HepG2 (cell line): ENCODE data around the gene SAP25. TPM values are rescaled to one million over a fixed set of nuclear protein-coding genes. Genes with fewer than 3 reads are reported as not detected.

ENCODE experiments used
- ATAC-seq: fragments of 200-7000 bp; cut with Tn5 transposase; 3 replicates; pipeline ENCODE4 v1.9.1; 2020; ENCODE audit warnings: mild to moderate bottlenecking, moderate library complexity
- BruUV-seq: library from RNA; stranded (reverse); fragments of 400-500 nt; replicated peaks from 2 replicates; lab custom pipeline; 2021; lab: Mats Ljungman, UMichigan
- CTCF ChIA-PET: fragments of 300-600 bp; formaldehyde crosslinking; extraction: SDS; loops from one replicate; lab custom pipeline; 2021; ENCODE audit warnings: low total read pairs, inconsistent platforms, low intra/inter-chr PET ratio; lab: Yijun Ruan, JAX
- POLR2A ChIA-PET: fragments of 350-600 bp; sonication (Branson Sonifier 250); formaldehyde crosslinking; loops from one replicate; lab custom pipeline; 2020; ENCODE audit warnings: antibody characterized with exemption, inconsistent platforms; lab: Yijun Ruan, JAX
- DNase-seq: peaks from one replicate; pipeline ENCODE4 v3.0.0-alpha.2; 2015; ENCODE audit warnings: low spot score
- FAIRE-seq: peaks from 3 replicates; lab custom pipeline; 2011; peaks lifted over from hg19 to GRCh38; lab: Jason Lieb, UNC
- H2AFZ ChIP-seq: one replicate; pipeline ENCODE4 v1.6.1; 2011; ENCODE audit warnings: low read length, inconsistent platforms
- H3K27ac ChIP-seq: fragments of 300-600 bp; 3 replicates; pipeline ENCODE4 v1.8.0; 2011; ENCODE audit warnings: mixed run types, mild to moderate bottlenecking, mixed read lengths, low read length, inconsistent platforms; ENCODE audit not compliant: insufficient read depth; ENCODE audit errors: extremely low read length
- H3K27me3 ChIP-seq, 2 experiments: fragments of 200-600 bp in 1 of 2; 2 replicates in 1 of 2; 3 replicates in 1 of 2; pipeline versions ENCODE4 v1.6.0 to v1.8.0; 2011; ENCODE audit warnings: low read length in 2 of 2, mild to moderate bottlenecking in 2 of 2, moderate library complexity in 2 of 2, inconsistent platforms in 1 of 2; ENCODE audit not compliant: insufficient read depth in 2 of 2, control insufficient read depth in 1 of 2
- H3K36me3 ChIP-seq, 2 experiments: fragments of 200-600 bp in 1 of 2; replicated peaks in 1 of 2; 2 replicates in 1 of 2; 3 replicates in 1 of 2; pipeline versions ENCODE4 v1.5.1 to v1.8.0; 2011; ENCODE audit warnings: low read length in 2 of 2, inconsistent platforms in 1 of 2; ENCODE audit not compliant: insufficient read depth in 2 of 2, control insufficient read depth in 1 of 2
- H3K4me1 ChIP-seq: 2 replicates; pipeline ENCODE4 v1.5.1; 2012; ENCODE audit warnings: low read length, inconsistent platforms; ENCODE audit not compliant: insufficient read depth
- H3K4me2 ChIP-seq: 2 replicates; pipeline ENCODE4 v1.6.0; 2011; ENCODE audit warnings: low read depth, low read length, inconsistent platforms
- H3K4me3 ChIP-seq, 3 experiments: fragments of 200-600 bp in 1 of 3; sonication (generic), shearing (Covaris generic) in 1 of 3; replicated peaks in 1 of 3; 2 replicates each; pipeline ENCODE4 v1.5.1; 2011 to 2016; ENCODE audit warnings: low read length in 3 of 3, inconsistent platforms in 2 of 3, low read depth in 2 of 3, mild to moderate bottlenecking in 2 of 3, control low read depth in 1 of 3, mixed read lengths in 1 of 3; ENCODE audit not compliant: insufficient read depth in 1 of 3
- H3K79me2 ChIP-seq: one replicate; pipeline ENCODE4 v1.6.1; 2011; ENCODE audit warnings: low read length, inconsistent platforms; ENCODE audit not compliant: insufficient read depth
- H3K9ac ChIP-seq: 2 replicates; pipeline ENCODE4 v1.6.0; 2011; ENCODE audit warnings: mild to moderate bottlenecking, low read depth, low read length, inconsistent platforms; ENCODE audit not compliant: insufficient read depth
- H3K9me3 ChIP-seq: 2 replicates; pipeline ENCODE4 v1.5.1; 2012; ENCODE audit warnings: mild to moderate bottlenecking, low read length
- H4K20me1 ChIP-seq: 2 replicates; pipeline ENCODE4 v1.6.0; 2011; ENCODE audit warnings: inconsistent platforms, mild to moderate bottlenecking, low read length, moderate library complexity; ENCODE audit not compliant: insufficient read depth
- CSRNP1 ChIP-seq: sonication (generic); formaldehyde crosslinking; IDR thresholded peaks from 2 replicates; pipeline ENCODE4 v1.8.1; 2023; ENCODE audit warnings: mild to moderate bottlenecking, missing genetic modification reagents
- FOXK1 ChIP-seq: sonication (generic); formaldehyde crosslinking; IDR thresholded peaks from 2 replicates; pipeline ENCODE4 v1.4.0; 2020; ENCODE audit warnings: low read depth, missing genetic modification reagents, borderline replicate concordance
- FOXP1 ChIP-seq, 2 experiments: fragments of 450-650 bp in 1 of 2; IDR thresholded peaks; 2 replicates each; pipeline ENCODE4 v1.6.1; 2017 to 2018; ENCODE audit warnings: antibody characterized with exemption in 1 of 2
- HNRNPUL1 ChIP-seq: fragments of 200-400 bp; formaldehyde crosslinking; IDR thresholded peaks from 2 replicates; pipeline ENCODE4 v1.6.1; 2017; ENCODE audit warnings: low read depth, mild to moderate bottlenecking, low read length, moderate library complexity
- KAT7 ChIP-seq: IDR thresholded peaks from 2 replicates; pipeline ENCODE4 v1.6.1; 2018; ENCODE audit warnings: borderline replicate concordance, missing compliant biosample characterization
- KDM6A ChIP-seq: IDR thresholded peaks from 2 replicates; pipeline ENCODE4 v1.6.1; 2016; ENCODE audit warnings: low read depth
- ZFP1 ChIP-seq: IDR thresholded peaks from 2 replicates; pipeline ENCODE4 v1.6.1; 2016
- ZNF557 ChIP-seq: sonication (generic); formaldehyde crosslinking; IDR thresholded peaks from 2 replicates; pipeline ENCODE4 v1.4.0; 2020; ENCODE audit warnings: missing genetic modification reagents
- ZNF558 ChIP-seq: sonication (generic); formaldehyde crosslinking; IDR thresholded peaks from 2 replicates; pipeline ENCODE4 v1.9.0; 2022; ENCODE audit warnings: mild to moderate bottlenecking, missing genetic modification reagents, borderline replicate concordance
- WGBS: methylation state at CpG from one replicate; pipeline ENCODE4 v1.1.6; 2017; ENCODE audit warnings: low lambda C conversion rate; 5-methylcytosine and 5-hydroxymethylcytosine counted together
- in situ Hi-C: cut with HindIII; loops from 2 replicates; pipeline ENCODE4 v1.10.0; 2017; ENCODE audit warnings: low pct_unique_long_range_greater_than_20kb; ENCODE audit not compliant: extremely low pct_ligation_motif_present
- intact Hi-C: fragments of 100-400 bp; cut with micrococcal nuclease; formaldehyde crosslinking; loops from one replicate; pipeline ENCODE4 v1.10.0; 2022; ENCODE audit not compliant: unreplicated experiment
- polyA plus RNA-seq, 8 experiments: library from polyadenylated mRNA; depleted of rRNA in 3 of 8; stranded (reverse) in 7 of 8; unstranded in 1 of 8; fragments of >200 nt; fragmentation: Illumina TruSeq in 4 of 8; extraction: Trizol in 4 of 8; gene quantifications; 2 replicates each; pipeline versions ENCODE4 v1.2.1 to v1.2.3, GENCODE V29; 2011 to 2016; ENCODE audit warnings: low read depth in 4 of 8, missing spikeins in 1 of 8, mixed read lengths in 1 of 8; ENCODE audit not compliant: insufficient read depth in 1 of 8
- total RNA-seq, 5 experiments: library from RNA; depleted of rRNA; stranded (reverse); fragments of >200 nt; fragmentation: Illumina TruSeq; extraction: Trizol; gene quantifications; 2 replicates each; pipeline ENCODE4 v1.2.3, GENCODE V29; 2016; ENCODE audit warnings: low read depth in 1 of 5
- TF ChIP-seq, protein P1 (sequence below): sonication (generic); formaldehyde crosslinking; IDR thresholded peaks from 2 replicates; pipeline ENCODE4 v1.5.0; 2020; ENCODE audit warnings: mild to moderate bottlenecking, missing genetic modification reagents, borderline replicate concordance
- TF ChIP-seq, protein P2 (sequence below): sonication (generic); formaldehyde crosslinking; IDR thresholded peaks from 2 replicates; pipeline ENCODE4 v1.4.0; 2020; ENCODE audit warnings: missing genetic modification reagents, borderline replicate concordance

The SAP25 gene
- total and polyA plus RNA-seq, 2 of the 13 experiments (the other 11 are each of a cell fraction or from before 2014, with no cell fraction given) = 0.15 to 0.20 TPM

- 0 out of 2 replicates have a peak, but pooled peaks have one; percentile 24 for TF ChIP-seq CSRNP1
- TF ChIP-seq FOXK1 (CRISPR knock-in tag) = 0 out of 2 replicates have a peak, but pooled peaks have one; percentile 24
- TF ChIP-seq, protein P1, sequence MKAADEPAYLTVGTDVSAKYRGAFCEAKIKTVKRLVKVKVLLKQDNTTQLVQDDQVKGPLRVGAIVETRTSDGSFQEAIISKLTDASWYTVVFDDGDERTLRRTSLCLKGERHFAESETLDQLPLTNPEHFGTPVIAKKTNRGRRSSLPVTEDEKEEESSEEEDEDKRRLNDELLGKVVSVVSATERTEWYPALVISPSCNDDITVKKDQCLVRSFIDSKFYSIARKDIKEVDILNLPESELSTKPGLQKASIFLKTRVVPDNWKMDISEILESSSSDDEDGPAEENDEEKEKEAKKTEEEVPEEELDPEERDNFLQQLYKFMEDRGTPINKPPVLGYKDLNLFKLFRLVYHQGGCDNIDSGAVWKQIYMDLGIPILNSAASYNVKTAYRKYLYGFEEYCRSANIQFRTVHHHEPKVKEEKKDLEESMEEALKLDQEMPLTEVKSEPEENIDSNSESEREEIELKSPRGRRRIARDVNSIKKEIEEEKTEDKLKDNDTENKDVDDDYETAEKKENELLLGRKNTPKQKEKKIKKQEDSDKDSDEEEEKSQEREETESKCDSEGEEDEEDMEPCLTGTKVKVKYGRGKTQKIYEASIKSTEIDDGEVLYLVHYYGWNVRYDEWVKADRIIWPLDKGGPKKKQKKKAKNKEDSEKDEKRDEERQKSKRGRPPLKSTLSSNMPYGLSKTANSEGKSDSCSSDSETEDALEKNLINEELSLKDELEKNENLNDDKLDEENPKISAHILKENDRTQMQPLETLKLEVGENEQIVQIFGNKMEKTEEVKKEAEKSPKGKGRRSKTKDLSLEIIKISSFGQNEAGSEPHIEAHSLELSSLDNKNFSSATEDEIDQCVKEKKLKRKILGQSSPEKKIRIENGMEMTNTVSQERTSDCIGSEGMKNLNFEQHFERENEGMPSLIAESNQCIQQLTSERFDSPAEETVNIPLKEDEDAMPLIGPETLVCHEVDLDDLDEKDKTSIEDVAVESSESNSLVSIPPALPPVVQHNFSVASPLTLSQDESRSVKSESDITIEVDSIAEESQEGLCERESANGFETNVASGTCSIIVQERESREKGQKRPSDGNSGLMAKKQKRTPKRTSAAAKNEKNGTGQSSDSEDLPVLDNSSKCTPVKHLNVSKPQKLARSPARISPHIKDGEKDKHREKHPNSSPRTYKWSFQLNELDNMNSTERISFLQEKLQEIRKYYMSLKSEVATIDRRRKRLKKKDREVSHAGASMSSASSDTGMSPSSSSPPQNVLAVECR (CRISPR knock-in tag) = peak; percentile 42; the same call in 1 of the 2 replicates
- TF ChIP-seq, all 625 proteins: peak for 20; not testable (repeated sequence) for 605
Observed at GRCh38 chr7:100541309-100541708, 32.4 kb downstream of the SAP25 start (continued).

- Histone ChIP-seq H3K4me2 (peak overlapping the region; percentile 86), H3K36me3 (no peaks in the 10 kb centered on the region; a peak in 2 of 5 replicates), H3K9me3 (no peaks in the 10 kb centered on the region), H3K79me2 (peaks cover 51% of the 10 kb centered on the region), H3K4me1 (peaks cover 55% of the 10 kb centered on the region), H3K9ac (peak overlapping the region; percentile 94), H4K20me1 (no peaks in the 10 kb centered on the region), H2AFZ (no peak overlapping the region), H3K27ac (peak overlapping the region; percentile 96), H3K27me3 (no peaks in the 10 kb centered on the region; a peak in 1 of 5 replicates), H3K4me3 (peak overlapping the region; percentile 93 to 98 (median 96))
- ATAC-seq (peak; percentile 55), FAIRE-seq (peak; percentile 92), DNase-seq (peak; percentile 98)
- ChIA-PET CTCF (no interaction called here), POLR2A (interaction anchor here (0.5 to 2.4 kb wide), 10 partner anchors 8 to 112 kb away, joined by 3 to 19 read pairs (median 4); partner anchors contain the start of genes FBXO24, LRCH4 and ZCWPW1)
- TSS peak; percentile 43 for BruUV-seq
- in situ Hi-C loops (no loop called here), intact Hi-C loops (loop anchor here (2.0 kb wide), 1 partner anchor 19 kb away; no protein-coding TSS in a partner anchor)
- WGBS = under 1% methylated on average over 6 of the region's 6 CpGs
- TF ChIP-seq ZNF558 (CRISPR knock-in tag) = no peak
- TF ChIP-seq ZNF557 (CRISPR knock-in tag) = no peak
- peak; percentile 61 for TF ChIP-seq KDM6A
- no peak for TF ChIP-seq FOXP1 (IDR thresholded peaks at IDR 0.05)
- TF ChIP-seq FOXP1 (CRISPR knock-in tag; IDR thresholded peaks at IDR 0.05) = peak; percentile 37; the same call in 1 of the 2 replicates
- TF ChIP-seq KAT7 (CRISPR knock-in tag) = no peak
- peak; percentile 88 for TF ChIP-seq HNRNPUL1
- TF ChIP-seq, protein P2, sequence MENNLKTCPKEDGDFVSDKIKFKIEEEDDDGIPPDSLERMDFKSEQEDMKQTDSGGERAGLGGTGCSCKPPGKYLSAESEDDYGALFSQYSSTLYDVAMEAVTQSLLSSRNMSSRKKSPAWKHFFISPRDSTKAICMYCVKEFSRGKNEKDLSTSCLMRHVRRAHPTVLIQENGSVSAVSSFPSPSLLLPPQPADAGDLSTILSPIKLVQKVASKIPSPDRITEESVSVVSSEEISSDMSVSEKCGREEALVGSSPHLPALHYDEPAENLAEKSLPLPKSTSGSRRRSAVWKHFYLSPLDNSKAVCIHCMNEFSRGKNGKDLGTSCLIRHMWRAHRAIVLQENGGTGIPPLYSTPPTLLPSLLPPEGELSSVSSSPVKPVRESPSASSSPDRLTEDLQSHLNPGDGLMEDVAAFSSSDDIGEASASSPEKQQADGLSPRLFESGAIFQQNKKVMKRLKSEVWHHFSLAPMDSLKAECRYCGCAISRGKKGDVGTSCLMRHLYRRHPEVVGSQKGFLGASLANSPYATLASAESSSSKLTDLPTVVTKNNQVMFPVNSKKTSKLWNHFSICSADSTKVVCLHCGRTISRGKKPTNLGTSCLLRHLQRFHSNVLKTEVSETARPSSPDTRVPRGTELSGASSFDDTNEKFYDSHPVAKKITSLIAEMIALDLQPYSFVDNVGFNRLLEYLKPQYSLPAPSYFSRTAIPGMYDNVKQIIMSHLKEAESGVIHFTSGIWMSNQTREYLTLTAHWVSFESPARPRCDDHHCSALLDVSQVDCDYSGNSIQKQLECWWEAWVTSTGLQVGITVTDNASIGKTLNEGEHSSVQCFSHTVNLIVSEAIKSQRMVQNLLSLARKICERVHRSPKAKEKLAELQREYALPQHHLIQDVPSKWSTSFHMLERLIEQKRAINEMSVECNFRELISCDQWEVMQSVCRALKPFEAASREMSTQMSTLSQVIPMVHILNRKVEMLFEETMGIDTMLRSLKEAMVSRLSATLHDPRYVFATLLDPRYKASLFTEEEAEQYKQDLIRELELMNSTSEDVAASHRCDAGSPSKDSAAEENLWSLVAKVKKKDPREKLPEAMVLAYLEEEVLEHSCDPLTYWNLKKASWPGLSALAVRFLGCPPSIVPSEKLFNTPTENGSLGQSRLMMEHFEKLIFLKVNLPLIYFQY (CRISPR knock-in tag) = no peak
- no peak for TF ChIP-seq ZFP1
Observed at GRCh38 chr7:100540073-100540723, 33.5 kb downstream of the SAP25 start.
